GM12874 (cell line): Measurements from ENCODE around the gene CFAP92.

ENCODE experiments used
- CTCF ChIP-seq: IDR thresholded peaks from 2 replicates; pipeline ENCODE4 v1.5.1; 2011; ENCODE audit warnings: low read depth, mild to moderate bottlenecking, control low read depth, low read length, moderate library complexity; ENCODE audit not compliant: insufficient read depth

CFAP92 gene

DNA sequence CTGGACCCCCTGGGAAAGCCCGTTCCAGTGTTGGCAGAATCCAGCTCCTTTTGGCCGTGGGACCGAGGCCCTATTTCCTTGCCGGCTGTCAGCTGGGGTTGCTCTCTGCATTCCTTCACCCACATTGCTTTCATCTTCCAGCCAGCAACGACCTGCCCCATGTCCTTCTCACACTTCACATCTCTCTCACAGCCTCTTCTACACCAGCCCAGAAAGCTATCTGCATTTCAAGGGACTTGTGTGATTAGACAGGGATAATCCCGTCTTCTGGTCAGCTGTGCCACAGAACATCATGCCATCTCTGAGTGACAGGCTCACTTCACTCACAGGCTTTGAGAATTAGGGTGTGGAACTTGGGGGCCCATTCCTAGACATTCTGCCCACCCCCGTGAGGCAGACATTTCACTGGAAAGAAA lies 23.6 kb upstream of the CFAP92 start:
- no peak for TF ChIP-seq CTCF

DNA sequence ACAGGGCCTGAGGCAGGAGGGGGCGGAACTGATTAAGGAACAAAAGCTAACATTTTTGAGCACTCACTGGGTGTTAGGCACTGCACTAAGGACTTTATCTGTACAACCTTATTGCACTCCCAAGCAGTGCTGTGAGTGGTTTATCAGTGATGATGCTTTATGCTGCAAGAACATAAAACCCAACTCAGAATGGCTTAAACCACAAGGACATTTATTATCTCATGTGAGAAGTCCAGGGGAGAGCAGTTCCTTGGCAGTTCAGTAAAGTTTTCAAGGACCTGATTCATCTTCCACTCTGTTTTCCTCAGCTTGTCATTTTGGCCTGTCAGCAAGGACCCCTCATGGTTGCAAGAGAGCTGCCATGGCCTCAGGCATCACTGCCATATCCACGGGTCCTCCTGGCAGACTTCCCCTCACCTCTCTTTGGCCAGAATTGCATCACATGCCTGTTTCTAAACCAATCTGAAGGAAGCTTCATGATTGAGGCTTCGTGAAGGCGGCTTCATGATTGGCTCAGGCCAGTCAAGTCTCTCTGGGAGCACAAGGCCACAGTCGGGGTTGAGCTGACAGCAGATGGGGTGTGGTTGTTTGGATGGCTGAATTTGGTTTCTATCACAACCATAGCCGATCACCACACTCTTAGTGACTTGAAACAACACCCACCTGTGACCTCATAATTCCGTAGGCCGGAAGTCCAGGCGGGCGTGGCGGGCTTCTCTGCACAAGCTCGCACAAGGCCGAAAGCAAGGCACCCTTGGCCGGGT lies 23.0 kb upstream of the CFAP92 start:
- TF ChIP-seq CTCF: no peak

DNA sequence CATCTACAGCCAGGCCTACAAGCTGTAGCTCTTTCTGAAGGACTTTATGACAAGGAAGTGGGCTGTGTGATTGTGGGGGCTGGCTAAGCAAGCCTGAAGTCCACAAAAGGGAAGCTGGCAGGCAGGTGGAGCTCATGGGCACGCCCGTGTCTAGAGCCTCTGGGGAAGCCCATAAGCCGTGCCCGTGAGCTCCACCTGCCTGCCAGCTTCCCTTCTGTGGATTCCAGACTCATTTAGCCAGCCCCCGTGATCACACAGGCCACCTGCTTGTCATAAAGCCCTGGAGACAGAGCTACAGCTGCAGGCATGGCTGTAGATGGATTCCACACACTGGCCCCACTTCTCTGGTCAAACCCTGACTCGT lies 22.5 kb upstream of the CFAP92 start:
- peak; percentile 16; the same call in 1 of the 2 replicates for TF ChIP-seq CTCF

DNA sequence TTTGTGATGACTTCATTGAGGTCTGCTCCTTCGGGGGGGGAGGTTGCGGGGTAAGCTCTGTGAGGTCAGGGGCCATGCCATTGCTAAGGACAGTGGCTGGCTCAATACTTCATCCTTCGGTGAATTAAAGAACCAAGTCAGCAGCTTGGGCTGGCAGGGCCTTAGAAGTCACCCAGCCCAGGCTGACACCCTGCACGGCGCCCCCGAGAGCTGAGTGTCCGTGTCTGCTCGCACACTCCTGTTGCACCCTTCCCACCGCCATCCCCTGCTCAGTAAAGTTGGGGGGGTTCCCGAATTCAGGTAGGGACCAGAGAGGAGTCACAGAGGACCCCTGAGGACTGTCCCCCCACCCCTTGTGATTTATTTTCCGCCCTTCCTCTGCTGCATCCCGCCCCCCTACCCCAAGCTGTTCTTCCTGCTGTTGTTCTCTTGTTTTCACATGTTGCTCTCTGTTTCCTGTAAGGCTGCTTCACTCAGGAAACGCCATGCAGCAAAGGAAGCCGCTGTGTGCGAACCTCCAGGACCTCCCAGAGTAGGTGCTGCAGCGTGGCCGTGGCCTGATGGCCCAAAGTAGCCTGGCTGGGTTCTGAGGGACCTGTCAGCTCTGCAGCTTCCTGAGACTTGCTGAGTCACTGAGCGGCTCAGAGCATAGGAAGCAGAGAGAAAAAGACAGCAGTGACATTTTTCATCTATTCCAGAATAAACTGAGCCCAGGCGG lies 21.7 kb upstream of the CFAP92 start:
- no peak for TF ChIP-seq CTCF

GRCh38 chr3:129014793-129015345 lies 21.0 kb upstream of the CFAP92 start:
- no peak for TF ChIP-seq CTCF

- no peak for TF ChIP-seq CTCF
Observed at GRCh38 chr3:129014148-129014547, 20.3 kb upstream of the CFAP92 start.

GRCh38 chr3:129013491-129013891 lies 19.6 kb upstream of the CFAP92 start:
- TF ChIP-seq CTCF: no peak
